ENCODE data around the gene LHX3.

GRCh38 chr9:136154943-136155342, 50.0 kb downstream of the LHX3 start:
- TF ChIP-seq CTCF (IDR thresholded peaks at IDR 0.05; ENCODE audit: low read length), result no peak
- no peak for TF ChIP-seq EZH2 (optimal IDR thresholded peaks at IDR 0.05; ENCODE audit: low read depth, low read length)
